ENCODE data around the gene DYNC1I1. TPM values are rescaled to one million over a fixed set of nuclear protein-coding genes. Genes with fewer than 3 reads are reported as not detected.

The DYNC1I1 gene
- total RNA-seq, 1 donor from 2014 or later, result 1.6 TPM

DNA sequence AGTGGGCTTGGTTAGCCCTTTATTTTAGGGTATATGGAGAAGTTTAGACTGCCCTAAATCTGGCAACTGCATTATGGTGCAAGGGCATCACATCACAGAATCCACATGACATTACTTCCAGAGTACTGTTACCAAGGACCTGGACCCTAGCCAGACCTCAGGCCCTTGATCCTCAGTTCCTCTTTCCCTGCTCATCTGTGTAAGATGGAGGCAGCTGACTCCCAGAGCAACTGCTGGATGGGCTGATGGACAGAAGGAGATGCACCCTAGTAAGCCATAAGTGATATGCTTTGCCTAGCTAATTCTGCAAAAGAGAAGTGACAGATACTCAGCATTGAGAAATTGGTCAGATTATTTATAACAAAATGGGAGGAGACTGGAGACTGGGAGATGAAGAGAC is 131.7 kb downstream of the DYNC1I1 start:
- Mint-ChIP-seq H3K4me1 (ENCODE audit: low read depth) (no peaks in the 10 kb centered on the region), H3K4me3 (ENCODE audit: low read depth) (no peak overlapping the region), H3K36me3 (ENCODE audit: insufficient read depth) (no peaks in the 10 kb centered on the region), H3K27ac (no peak overlapping the region), H3K27me3 (peaks cover 16% of the 10 kb centered on the region), H3K9me3 (ENCODE audit: low read depth) (no peaks in the 10 kb centered on the region)
- TF ChIP-seq, protein P1, sequence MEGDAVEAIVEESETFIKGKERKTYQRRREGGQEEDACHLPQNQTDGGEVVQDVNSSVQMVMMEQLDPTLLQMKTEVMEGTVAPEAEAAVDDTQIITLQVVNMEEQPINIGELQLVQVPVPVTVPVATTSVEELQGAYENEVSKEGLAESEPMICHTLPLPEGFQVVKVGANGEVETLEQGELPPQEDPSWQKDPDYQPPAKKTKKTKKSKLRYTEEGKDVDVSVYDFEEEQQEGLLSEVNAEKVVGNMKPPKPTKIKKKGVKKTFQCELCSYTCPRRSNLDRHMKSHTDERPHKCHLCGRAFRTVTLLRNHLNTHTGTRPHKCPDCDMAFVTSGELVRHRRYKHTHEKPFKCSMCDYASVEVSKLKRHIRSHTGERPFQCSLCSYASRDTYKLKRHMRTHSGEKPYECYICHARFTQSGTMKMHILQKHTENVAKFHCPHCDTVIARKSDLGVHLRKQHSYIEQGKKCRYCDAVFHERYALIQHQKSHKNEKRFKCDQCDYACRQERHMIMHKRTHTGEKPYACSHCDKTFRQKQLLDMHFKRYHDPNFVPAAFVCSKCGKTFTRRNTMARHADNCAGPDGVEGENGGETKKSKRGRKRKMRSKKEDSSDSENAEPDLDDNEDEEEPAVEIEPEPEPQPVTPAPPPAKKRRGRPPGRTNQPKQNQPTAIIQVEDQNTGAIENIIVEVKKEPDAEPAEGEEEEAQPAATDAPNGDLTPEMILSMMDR (IDR thresholded peaks at IDR 0.05; ENCODE audit: unreplicated experiment), result no peak
- no peak for DNase-seq (ENCODE audit: low spot score, unreplicated experiment)

DNA sequence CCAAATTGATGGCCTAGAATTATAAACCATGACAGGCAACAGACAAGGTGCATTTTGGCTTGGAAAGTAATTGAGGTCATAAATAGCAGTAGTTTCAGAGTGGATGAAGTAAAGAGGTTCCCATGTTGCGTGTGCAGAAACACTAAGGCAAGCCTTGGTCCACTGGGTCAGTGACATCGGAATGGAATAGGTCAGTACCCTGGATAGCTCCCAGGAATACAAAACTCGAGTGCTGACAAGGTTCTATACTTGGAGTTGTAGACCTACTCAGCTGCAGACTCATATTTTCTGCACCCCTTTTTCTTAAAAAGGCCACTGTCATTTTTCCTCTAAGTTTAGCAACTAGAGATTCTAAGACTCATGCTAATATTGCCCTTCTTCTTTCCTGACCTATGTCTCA is 132.8 kb downstream of the DYNC1I1 start:
- TF ChIP-seq, protein P1 (IDR thresholded peaks at IDR 0.05; ENCODE audit: unreplicated experiment), result no peak
- Mint-ChIP-seq H3K4me1 (ENCODE audit: low read depth) (no peaks in the 10 kb centered on the region), H3K27ac (no peak overlapping the region), H3K27me3 (peaks cover 21% of the 10 kb centered on the region), H3K4me3 (ENCODE audit: low read depth) (no peak overlapping the region), H3K9me3 (ENCODE audit: low read depth) (no peaks in the 10 kb centered on the region), H3K36me3 (ENCODE audit: insufficient read depth) (no peaks in the 10 kb centered on the region)
- no peak for DNase-seq (ENCODE audit: low spot score, unreplicated experiment)

DNA sequence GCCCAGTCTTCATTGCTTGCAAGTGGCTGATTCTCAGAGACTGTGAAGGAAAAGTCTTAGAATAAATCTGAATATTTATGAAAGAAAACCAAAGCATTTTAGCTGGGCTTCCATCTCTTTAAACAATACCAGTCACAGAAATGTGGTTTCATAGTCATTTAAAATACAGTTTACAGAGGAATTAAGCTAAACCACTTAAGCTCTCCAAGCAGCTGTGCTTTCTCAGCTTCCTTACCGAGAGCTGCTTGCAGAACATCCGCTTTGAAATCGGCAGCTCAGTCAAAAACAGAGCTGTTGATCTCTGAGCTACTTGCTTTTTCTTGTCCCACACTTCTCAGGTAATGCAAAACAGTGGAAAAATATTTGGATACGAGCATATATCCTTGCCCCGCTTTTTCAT is 134.5 kb downstream of the DYNC1I1 start:
- no peaks in the 10 kb centered on the region for H3K4me1 Mint-ChIP-seq (ENCODE audit: low read depth)
- no peak overlapping the region for H3K27ac Mint-ChIP-seq
- peaks cover 32% of the 10 kb centered on the region for H3K27me3 Mint-ChIP-seq
- TF ChIP-seq, protein P1 (IDR thresholded peaks at IDR 0.05; ENCODE audit: unreplicated experiment), result no peak
- no peak overlapping the region for H3K4me3 Mint-ChIP-seq (ENCODE audit: low read depth)
- DNase-seq (ENCODE audit: low spot score, unreplicated experiment), result no peak
- no peaks in the 10 kb centered on the region for H3K36me3 Mint-ChIP-seq (ENCODE audit: insufficient read depth)
- H3K9me3 Mint-ChIP-seq (ENCODE audit: low read depth), result no peaks in the 10 kb centered on the region

DNA sequence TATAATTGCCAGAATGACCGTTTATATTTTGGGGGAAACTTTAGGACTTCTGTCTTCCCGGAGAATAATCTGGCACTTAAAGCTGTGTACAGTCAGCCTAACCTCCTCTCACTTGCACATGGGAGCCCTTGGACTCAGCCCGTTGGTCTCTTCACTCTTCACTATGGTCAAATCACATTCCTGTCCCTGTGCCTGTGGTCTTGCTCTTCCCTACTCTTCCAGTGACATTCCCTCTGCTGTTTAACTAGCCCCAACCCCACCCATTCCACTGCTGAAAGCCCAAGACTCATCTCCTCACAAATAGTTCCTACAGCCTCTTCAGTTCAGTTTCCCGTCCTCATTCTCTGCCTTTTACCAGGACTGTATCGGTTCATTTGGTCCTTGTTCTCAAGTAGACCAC is 135.0 kb downstream of the DYNC1I1 start:
- Mint-ChIP-seq H3K4me1 (ENCODE audit: low read depth) (no peaks in the 10 kb centered on the region), H3K4me3 (ENCODE audit: low read depth) (no peak overlapping the region), H3K27ac (no peak overlapping the region), H3K9me3 (ENCODE audit: low read depth) (no peaks in the 10 kb centered on the region), H3K36me3 (ENCODE audit: insufficient read depth) (no peaks in the 10 kb centered on the region), H3K27me3 (peaks cover 33% of the 10 kb centered on the region)
- no peak for DNase-seq (ENCODE audit: low spot score, unreplicated experiment)
- TF ChIP-seq, protein P1 (IDR thresholded peaks at IDR 0.05; ENCODE audit: unreplicated experiment), result no peak

DNA sequence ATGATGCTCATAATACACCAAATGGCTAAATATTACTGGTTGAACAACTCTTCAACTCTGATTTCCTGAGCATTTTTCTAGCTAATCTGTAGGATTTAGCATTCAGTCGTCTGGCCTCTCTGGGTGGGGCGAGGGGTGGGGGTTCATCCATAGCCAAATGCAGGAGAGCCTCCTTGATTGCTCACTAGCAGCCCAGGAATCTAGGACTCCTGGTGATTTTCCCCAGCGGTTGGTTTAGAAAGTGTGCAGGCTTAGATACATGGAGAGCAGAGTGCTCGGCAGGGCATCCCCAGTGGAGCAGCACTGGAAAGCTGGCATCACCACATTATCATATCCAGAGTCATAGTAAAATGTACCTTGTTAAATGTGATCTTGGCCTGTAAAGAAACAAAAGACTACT is 136.1 kb downstream of the DYNC1I1 start:
- Mint-ChIP-seq H3K4me1 (ENCODE audit: low read depth) (no peaks in the 10 kb centered on the region), H3K4me3 (ENCODE audit: low read depth) (no peak overlapping the region), H3K36me3 (ENCODE audit: insufficient read depth) (no peaks in the 10 kb centered on the region), H3K27ac (no peak overlapping the region), H3K27me3 (peaks cover 43% of the 10 kb centered on the region), H3K9me3 (ENCODE audit: low read depth) (no peaks in the 10 kb centered on the region)
- TF ChIP-seq, protein P1 (IDR thresholded peaks at IDR 0.05; ENCODE audit: unreplicated experiment), result no peak
- no peak for DNase-seq (ENCODE audit: low spot score, unreplicated experiment)
